GM23338 (cell line): ENCODE measurements around the gene CAMTA1. TPM values are rescaled to one million over a fixed set of nuclear protein-coding genes. Genes with fewer than 3 reads are reported as not detected.

Experiments
- ATAC-seq: fragments of 200-7000 bp; cut with Tn5 transposase; 3 replicates; pipeline ENCODE4 v1.9.1; 2020
- DNase-seq: peaks from one replicate; pipeline ENCODE4 v3.0.0-alpha.2; 2015; ENCODE audit warnings: low spot score
- H2AFZ ChIP-seq: fragments of 200-600 bp; sonication (generic); 2 replicates; pipeline ENCODE4 v1.8.0; 2016; ENCODE audit warnings: antibody characterized with exemption, mild to moderate bottlenecking, moderate library complexity
- H3F3A ChIP-seq: fragments of 200-600 bp; sonication (generic); replicated peaks from 2 replicates; pipeline ENCODE4 v1.8.0; 2017; ENCODE audit warnings: antibody characterized with exemption, mixed run types, low read depth
- H3K27ac ChIP-seq: fragments of 200-600 bp; sonication (generic); 2 replicates; pipeline ENCODE4 v1.6.1; 2016; ENCODE audit warnings: low read depth
- H3K27me3 ChIP-seq: fragments of 200-600 bp; sonication (generic); 2 replicates; pipeline ENCODE4 v1.8.0; 2016; ENCODE audit warnings: mild to moderate bottlenecking, mixed run types, moderate library complexity; ENCODE audit not compliant: insufficient read depth
- H3K36me3 ChIP-seq: fragments of 200-600 bp; sonication (generic); 2 replicates; pipeline ENCODE4 v1.8.0; 2016; ENCODE audit warnings: mild to moderate bottlenecking; ENCODE audit not compliant: insufficient read depth
- H3K4me1 ChIP-seq: fragments of 200-600 bp; sonication (generic); 2 replicates; pipeline ENCODE4 v1.8.0; 2016; ENCODE audit warnings: mild to moderate bottlenecking, moderate library complexity; ENCODE audit not compliant: insufficient read depth
- H3K4me2 ChIP-seq: fragments of 200-600 bp; sonication (generic); 2 replicates; pipeline ENCODE4 v1.7.1; 2017; ENCODE audit warnings: mixed run types
- H3K4me3 ChIP-seq: fragments of 200-600 bp; sonication (generic); 2 replicates; pipeline ENCODE4 v1.6.1; 2016; ENCODE audit warnings: mixed run types
- H3K79me2 ChIP-seq: fragments of 200-600 bp; sonication (generic); replicated peaks from 2 replicates; pipeline ENCODE4 v1.8.0; 2017; ENCODE audit warnings: mild to moderate bottlenecking; ENCODE audit not compliant: insufficient read depth
- H3K9me2 ChIP-seq: fragments of 200-600 bp; sonication (generic); 2 replicates; pipeline ENCODE4 v1.8.0; 2017; ENCODE audit not compliant: insufficient read depth
- H4K20me1 ChIP-seq: fragments of 200-600 bp; sonication (generic); replicated peaks from 2 replicates; pipeline ENCODE4 v1.8.0; 2017; ENCODE audit warnings: mild to moderate bottlenecking; ENCODE audit not compliant: insufficient read depth
- H3K27ac Mint-ChIP-seq: 2 replicates; pipeline ENCODE4 v1.8.0; 2020; ENCODE audit warnings: inconsistent platforms, mild to moderate bottlenecking, moderate library complexity, mixed read lengths
- H3K27me3 Mint-ChIP-seq: 3 replicates; pipeline ENCODE4 v1.8.0; 2022; ENCODE audit warnings: low read depth, mild to moderate bottlenecking, moderate library complexity, mixed read lengths, inconsistent platforms; ENCODE audit not compliant: insufficient read depth, poor library complexity
- H3K36me3 Mint-ChIP-seq: 3 replicates; pipeline ENCODE4 v1.8.0; 2021; ENCODE audit warnings: low read depth, mild to moderate bottlenecking, inconsistent platforms, moderate library complexity, mixed read lengths
- H3K4me1 Mint-ChIP-seq: 3 replicates; pipeline ENCODE4 v1.8.0; 2020; ENCODE audit warnings: mild to moderate bottlenecking, inconsistent platforms, mixed read lengths
- H3K4me3 Mint-ChIP-seq: 3 replicates; pipeline ENCODE4 v1.8.0; 2021; ENCODE audit warnings: moderate library complexity, mild to moderate bottlenecking, inconsistent platforms, mixed read lengths
- H3K9me3 Mint-ChIP-seq: 3 replicates; pipeline ENCODE4 v1.8.0; 2020; ENCODE audit warnings: moderate library complexity, mild to moderate bottlenecking, inconsistent platforms, mixed read lengths
- CREB1 ChIP-seq: fragments of 250-450 bp; sonication (Bioruptor Pico); IDR thresholded peaks from 2 replicates; pipeline ENCODE4 v1.5.0; 2020; ENCODE audit warnings: low read depth, mild to moderate bottlenecking, moderate library complexity
- ETS1 ChIP-seq: IDR thresholded peaks from 2 replicates; pipeline ENCODE4 v1.6.1; 2016; ENCODE audit warnings: antibody characterized with exemption
- EZH2phosphoT487 ChIP-seq: fragments of 200-600 bp; sonication (generic); IDR thresholded peaks from one replicate; pipeline ENCODE4 v1.8.1; 2018; ENCODE audit warnings: antibody characterized with exemption; ENCODE audit not compliant: unreplicated experiment
- JUNB ChIP-seq: IDR thresholded peaks from one replicate; pipeline ENCODE4 v1.6.1; 2016; ENCODE audit warnings: antibody characterized with exemption; ENCODE audit not compliant: unreplicated experiment
- NANOG ChIP-seq: IDR thresholded peaks from 2 replicates; pipeline ENCODE4 v1.6.1; 2016; ENCODE audit warnings: antibody characterized with exemption, borderline replicate concordance
- POLR2AphosphoS5 ChIP-seq: IDR thresholded peaks from 2 replicates; pipeline ENCODE4 v1.6.1; 2016; ENCODE audit warnings: antibody characterized with exemption, low read depth
- REST ChIP-seq: IDR thresholded peaks from one replicate; pipeline ENCODE4 v1.6.1; 2018; ENCODE audit warnings: antibody characterized with exemption; ENCODE audit not compliant: unreplicated experiment
- STAT1 ChIP-seq: IDR thresholded peaks from one replicate; pipeline ENCODE4 v1.6.1; 2016; ENCODE audit warnings: antibody characterized with exemption; ENCODE audit not compliant: unreplicated experiment
- ZNF114 ChIP-seq: fragments of 250-450 bp; sonication (Bioruptor Pico); IDR thresholded peaks from 2 replicates; pipeline ENCODE4 v1.5.0; 2020; ENCODE audit warnings: mild to moderate bottlenecking, moderate library complexity
- ZNF331 ChIP-seq: fragments of 250-450 bp; sonication (Bioruptor Pico); IDR thresholded peaks from 2 replicates; pipeline ENCODE4 v1.5.0; 2020; ENCODE audit warnings: low read depth, mild to moderate bottlenecking, moderate library complexity
- polyA plus RNA-seq: library from polyadenylated mRNA; unstranded; fragments of >200 nt; fragmentation: Nextera tagmentation; extraction: Ambion mirVana; gene quantifications from 2 replicates; pipeline ENCODE4 v1.2.1, GENCODE V29; 2016
- total RNA-seq: library from RNA; depleted of rRNA; stranded (reverse); fragments of >200 nt; shearing (Covaris generic); gene quantifications from 2 replicates; pipeline ENCODE4 v1.2.3, GENCODE V29; 2014
- TF ChIP-seq, protein P1 (sequence below), 2 experiments: fragments of 200-600 bp in 1 of 2; sonication (generic) in 1 of 2; conservative IDR thresholded peaks; 2 replicates each; pipeline versions ENCODE4 v1.5.1 to v1.6.1; 2016 to 2017; ENCODE audit warnings: antibody characterized with exemption in 2 of 2, low read depth in 2 of 2, mild to moderate bottlenecking in 2 of 2, moderate library complexity in 1 of 2

The CAMTA1 gene
- total and polyA plus RNA-seq, 2 experiments from 2014 or later, result 115 to 519 TPM

DNA sequence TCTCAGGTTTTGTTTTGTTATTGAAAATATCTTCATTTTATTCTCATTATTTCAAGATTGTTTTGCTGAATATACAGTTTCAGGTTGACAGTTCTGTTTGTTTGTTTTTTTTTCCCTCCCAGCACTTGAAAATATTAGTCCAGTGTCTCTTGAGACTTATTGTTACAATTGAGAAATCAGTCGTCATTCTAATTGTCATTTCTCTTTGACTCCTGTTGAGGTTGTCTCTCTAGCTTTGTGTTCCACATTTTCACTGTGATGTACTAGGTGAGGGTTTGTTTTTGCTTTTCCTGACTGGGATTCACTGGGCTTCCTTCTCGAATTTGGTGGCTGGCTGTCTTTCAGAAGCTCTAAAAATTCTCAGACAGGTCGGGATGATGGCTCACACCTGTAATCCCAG, 542.6 kb downstream of the CAMTA1 start:
- Mint-ChIP-seq H3K4me1 (no peaks in the 10 kb centered on the region), H3K9me3 (peaks cover 22% of the 10 kb centered on the region), H3K27ac (no peak overlapping the region), H3K4me3 (no peak overlapping the region), H3K27me3 (peaks cover 4% of the 10 kb centered on the region), H3K36me3 (0 out of 3 replicates have a peak, but pooled peaks cover 6% of the 10 kb centered on the region)
- Histone ChIP-seq H3K4me1 (no peaks in the 10 kb centered on the region), H3K79me2 (no peaks in the 10 kb centered on the region), H3K27me3 (no peaks in the 10 kb centered on the region), H3K4me3 (no peak overlapping the region), H4K20me1 (no peaks in the 10 kb centered on the region), H3K27ac (no peak overlapping the region), H3K36me3 (no peaks in the 10 kb centered on the region), H3F3A (no peaks in the 10 kb centered on the region), H3K4me2 (no peak overlapping the region), H2AFZ (no peak overlapping the region), H3K9me2 (no peaks in the 10 kb centered on the region; the same call in 1 of the 2 replicates)
- TF ChIP-seq, protein P1, sequence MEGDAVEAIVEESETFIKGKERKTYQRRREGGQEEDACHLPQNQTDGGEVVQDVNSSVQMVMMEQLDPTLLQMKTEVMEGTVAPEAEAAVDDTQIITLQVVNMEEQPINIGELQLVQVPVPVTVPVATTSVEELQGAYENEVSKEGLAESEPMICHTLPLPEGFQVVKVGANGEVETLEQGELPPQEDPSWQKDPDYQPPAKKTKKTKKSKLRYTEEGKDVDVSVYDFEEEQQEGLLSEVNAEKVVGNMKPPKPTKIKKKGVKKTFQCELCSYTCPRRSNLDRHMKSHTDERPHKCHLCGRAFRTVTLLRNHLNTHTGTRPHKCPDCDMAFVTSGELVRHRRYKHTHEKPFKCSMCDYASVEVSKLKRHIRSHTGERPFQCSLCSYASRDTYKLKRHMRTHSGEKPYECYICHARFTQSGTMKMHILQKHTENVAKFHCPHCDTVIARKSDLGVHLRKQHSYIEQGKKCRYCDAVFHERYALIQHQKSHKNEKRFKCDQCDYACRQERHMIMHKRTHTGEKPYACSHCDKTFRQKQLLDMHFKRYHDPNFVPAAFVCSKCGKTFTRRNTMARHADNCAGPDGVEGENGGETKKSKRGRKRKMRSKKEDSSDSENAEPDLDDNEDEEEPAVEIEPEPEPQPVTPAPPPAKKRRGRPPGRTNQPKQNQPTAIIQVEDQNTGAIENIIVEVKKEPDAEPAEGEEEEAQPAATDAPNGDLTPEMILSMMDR (conservative IDR thresholded peaks at IDR 0.05; ENCODE audit: low read depth in 2 of 2), result no peak
- TF ChIP-seq NANOG (no peak), POLR2AphosphoS5 (no peak), ETS1 (no peak), JUNB (no peak), ZNF331 (CRISPR knock-in tag) (no peak), ZNF114 (CRISPR knock-in tag) (no peak), CREB1 (no peak), STAT1 (no peak), EZH2phosphoT487 (no peak), REST (no peak)
- no peak for ATAC-seq
- DNase-seq, result no peak
